Measurements from ENCODE around the gene L1CAM. TPM values are rescaled to one million over a fixed set of nuclear protein-coding genes. Genes with fewer than 3 reads are reported as not detected.

The L1CAM gene
- polyA plus RNA-seq, 1 of the 3 experiments (the other 2 are of a cell fraction), result 1.9 TPM

DNA sequence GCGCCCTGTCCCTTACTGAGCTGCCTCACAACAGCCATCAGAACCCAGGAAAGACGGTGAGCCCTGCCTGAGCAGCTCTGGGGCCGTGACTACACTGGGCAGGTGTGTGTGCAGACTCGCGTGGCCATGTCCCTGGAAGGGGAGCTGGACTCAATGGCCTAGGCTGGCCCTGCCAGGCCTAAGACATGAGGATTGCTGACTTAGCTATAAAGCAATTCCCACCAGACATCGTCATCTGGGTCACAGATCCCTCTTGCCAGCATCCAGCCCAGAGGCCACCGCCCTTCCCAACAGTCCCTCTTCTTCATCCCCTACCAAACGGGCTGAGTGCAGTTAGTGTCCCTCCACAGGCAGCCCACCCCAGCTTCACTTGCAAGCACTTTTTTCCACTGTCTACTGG, 45.2 kb upstream of the L1CAM start:
- no peak for DNase-seq
- H3K36me3 ChIP-seq (replicated peaks in 1 of 2; ENCODE audit: control insufficient read depth in 1 of 2, insufficient read depth in 2 of 2, low read length in 1 of 2), result peaks cover 12 to 35% of the 10 kb centered on the region in 2 experiments
- no peaks in the 10 kb centered on the region for H3K9me3 ChIP-seq
- peaks cover 35% of the 10 kb centered on the region for H3K79me2 ChIP-seq (ENCODE audit: insufficient read depth)
- POLR2A ChIA-PET, result no interaction called here
- H3K4me1 ChIP-seq (ENCODE audit: control insufficient read depth in 1 of 2, insufficient read depth in 2 of 2, low read depth in 1 of 2, low read length in 1 of 2), result peaks cover 10 to 43% of the 10 kb centered on the region in 2 experiments; a peak in 2 of 4 replicates
- H4K20me1 ChIP-seq (ENCODE audit: insufficient read depth), result peaks cover 34% of the 10 kb centered on the region
- WGBS (ENCODE audit: low lambda C conversion rate), result 98% methylated on average over 5 of the region's 8 CpGs
- no peak overlapping the region for H2AFZ ChIP-seq (ENCODE audit: low read depth)
- CTCF ChIA-PET, result interaction anchor here (0.7 to 16.7 kb wide), 4 partner anchors 8 to 391 kb away, joined by 3 to 271 read pairs (median 5); partner anchors contain the start of gene RENBP
- no peak overlapping the region for H3K9ac ChIP-seq
- H3K27ac ChIP-seq (ENCODE audit: low read depth in 2 of 2, low read length in 1 of 2), result no peak overlapping the region
- no peak overlapping the region for H3K4me2 ChIP-seq
- H3K4me3 ChIP-seq (ENCODE audit: low read depth in 2 of 2, low read length in 1 of 2), result no peak overlapping the region
- H3F3A ChIP-seq (replicated peaks; ENCODE audit: insufficient read depth), result peaks cover 11% of the 10 kb centered on the region
- TF ChIP-seq POLR2AphosphoS5 (IDR thresholded peaks at IDR 0.05; ENCODE audit: low read depth, low read length) (no peak), MXI1 (IDR thresholded peaks at IDR 0.05; ENCODE audit: low read depth, low read length) (no peak), JUND (IDR thresholded peaks at IDR 0.05) (no peak), FOXJ3 (CRISPR knock-in tag; IDR thresholded peaks at IDR 0.05) (no peak), ELF1 (IDR thresholded peaks at IDR 0.05) (no peak), RAD21 (IDR thresholded peaks at IDR 0.05; ENCODE audit: low read length) (no peak), RFX5 (IDR thresholded peaks at IDR 0.05; ENCODE audit: low read length) (no peak), YY1 (IDR thresholded peaks at IDR 0.05; ENCODE audit: low read depth) (no peak), EZH2phosphoT487 (IDR thresholded peaks at IDR 0.05; ENCODE audit: borderline replicate concordance, low read depth) (no peak)
- TF ChIP-seq, protein P1, sequence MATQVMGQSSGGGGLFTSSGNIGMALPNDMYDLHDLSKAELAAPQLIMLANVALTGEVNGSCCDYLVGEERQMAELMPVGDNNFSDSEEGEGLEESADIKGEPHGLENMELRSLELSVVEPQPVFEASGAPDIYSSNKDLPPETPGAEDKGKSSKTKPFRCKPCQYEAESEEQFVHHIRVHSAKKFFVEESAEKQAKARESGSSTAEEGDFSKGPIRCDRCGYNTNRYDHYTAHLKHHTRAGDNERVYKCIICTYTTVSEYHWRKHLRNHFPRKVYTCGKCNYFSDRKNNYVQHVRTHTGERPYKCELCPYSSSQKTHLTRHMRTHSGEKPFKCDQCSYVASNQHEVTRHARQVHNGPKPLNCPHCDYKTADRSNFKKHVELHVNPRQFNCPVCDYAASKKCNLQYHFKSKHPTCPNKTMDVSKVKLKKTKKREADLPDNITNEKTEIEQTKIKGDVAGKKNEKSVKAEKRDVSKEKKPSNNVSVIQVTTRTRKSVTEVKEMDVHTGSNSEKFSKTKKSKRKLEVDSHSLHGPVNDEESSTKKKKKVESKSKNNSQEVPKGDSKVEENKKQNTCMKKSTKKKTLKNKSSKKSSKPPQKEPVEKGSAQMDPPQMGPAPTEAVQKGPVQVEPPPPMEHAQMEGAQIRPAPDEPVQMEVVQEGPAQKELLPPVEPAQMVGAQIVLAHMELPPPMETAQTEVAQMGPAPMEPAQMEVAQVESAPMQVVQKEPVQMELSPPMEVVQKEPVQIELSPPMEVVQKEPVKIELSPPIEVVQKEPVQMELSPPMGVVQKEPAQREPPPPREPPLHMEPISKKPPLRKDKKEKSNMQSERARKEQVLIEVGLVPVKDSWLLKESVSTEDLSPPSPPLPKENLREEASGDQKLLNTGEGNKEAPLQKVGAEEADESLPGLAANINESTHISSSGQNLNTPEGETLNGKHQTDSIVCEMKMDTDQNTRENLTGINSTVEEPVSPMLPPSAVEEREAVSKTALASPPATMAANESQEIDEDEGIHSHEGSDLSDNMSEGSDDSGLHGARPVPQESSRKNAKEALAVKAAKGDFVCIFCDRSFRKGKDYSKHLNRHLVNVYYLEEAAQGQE (IDR thresholded peaks at IDR 0.05; ENCODE audit: low read depth, low read length), result no peak
- no peaks in the 10 kb centered on the region for H3K9me2 ChIP-seq
- H3K27me3 ChIP-seq (ENCODE audit: insufficient read depth), result no peaks in the 10 kb centered on the region

DNA sequence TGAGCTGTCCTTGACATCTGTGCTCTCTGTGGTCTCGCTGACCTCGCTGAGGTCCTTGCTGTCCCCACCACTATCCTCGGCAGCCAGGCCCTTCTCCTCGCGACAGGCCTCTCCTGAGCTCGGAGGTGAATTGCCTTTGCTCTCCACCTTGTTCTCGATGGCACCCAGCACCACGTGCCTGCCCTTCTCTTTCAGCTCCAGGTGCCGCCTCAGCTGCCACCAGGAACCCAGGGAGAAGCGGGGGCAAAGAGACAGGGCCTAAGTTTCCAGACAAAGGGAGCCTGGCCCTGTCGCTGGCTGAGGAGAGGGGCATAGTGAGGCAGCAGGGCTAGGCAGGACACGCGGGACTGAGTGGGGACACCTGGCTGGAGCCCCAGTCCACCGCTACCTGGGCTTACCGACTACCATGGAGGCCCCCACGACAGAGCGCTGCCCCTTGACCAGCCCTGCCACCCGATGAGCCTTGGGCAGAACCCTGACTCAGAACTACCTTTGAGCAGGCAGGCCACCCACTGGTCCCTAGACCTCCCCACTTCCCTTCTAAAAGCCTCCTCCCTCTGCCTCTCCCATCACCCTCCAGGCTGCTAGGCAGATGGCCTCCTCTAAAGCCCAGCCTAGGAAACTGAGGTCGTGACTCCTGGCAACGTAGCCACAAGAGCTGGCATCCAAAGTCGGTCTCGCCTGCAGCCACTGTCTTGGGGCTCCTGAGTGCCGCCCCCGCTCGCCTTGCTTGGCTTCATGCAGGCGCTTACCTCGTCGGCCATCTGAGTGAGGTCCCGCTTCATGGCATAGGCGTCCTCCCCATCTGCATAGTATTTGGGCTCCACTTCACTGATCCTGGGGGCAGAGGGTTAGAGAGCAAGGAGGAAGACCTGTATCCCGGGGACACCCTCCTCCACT, 44.3 kb upstream of the L1CAM start:
- CTCF ChIA-PET, result interaction anchor here (0.7 to 16.7 kb wide), 3 partner anchors 8 to 391 kb away, joined by 3 to 271 read pairs (median 4); partner anchors contain the start of gene RENBP

More for the DNA sequence above, 44.3 kb upstream of the L1CAM start:
- no peaks in the 10 kb centered on the region for H3K9me3 ChIP-seq
- H3K9ac ChIP-seq, result no peak overlapping the region
- POLR2A ChIA-PET, result interaction anchor here (0.8 kb wide), 1 partner anchor 49 kb away, joined by 3 read pairs; no protein-coding TSS in a partner anchor
- peaks cover 11% of the 10 kb centered on the region for H3F3A ChIP-seq (replicated peaks; ENCODE audit: insufficient read depth)
- peaks cover 10 to 46% of the 10 kb centered on the region in 2 experiments; a peak in 2 of 4 replicates for H3K4me1 ChIP-seq (ENCODE audit: control insufficient read depth in 1 of 2, insufficient read depth in 2 of 2, low read depth in 1 of 2, low read length in 1 of 2)
- WGBS (ENCODE audit: low lambda C conversion rate), result 94% methylated on average over 23 of the region's 31 CpGs
- no peak overlapping the region for H3K4me3 ChIP-seq (ENCODE audit: low read depth in 2 of 2, low read length in 1 of 2)
- peaks cover 34% of the 10 kb centered on the region for H4K20me1 ChIP-seq (ENCODE audit: insufficient read depth)
- DNase-seq, result no peak
- H3K79me2 ChIP-seq (ENCODE audit: insufficient read depth), result peaks cover 35% of the 10 kb centered on the region
- no peak overlapping the region for H2AFZ ChIP-seq (ENCODE audit: low read depth)
- H3K27me3 ChIP-seq (ENCODE audit: insufficient read depth), result no peaks in the 10 kb centered on the region
- TF ChIP-seq POLR2AphosphoS5 (IDR thresholded peaks at IDR 0.05; ENCODE audit: low read depth, low read length) (no peak), EP300 (IDR thresholded peaks at IDR 0.05; ENCODE audit: borderline replicate concordance in 1 of 2, low read depth in 1 of 2, low read length in 1 of 2) (no peak), RXRA (IDR thresholded peaks at IDR 0.05; ENCODE audit: borderline replicate concordance, low read depth) (no peak), ELF1 (IDR thresholded peaks at IDR 0.05) (no peak), SMC3 (IDR thresholded peaks at IDR 0.05; ENCODE audit: low read depth, low read length) (no peak), JUND (IDR thresholded peaks at IDR 0.05) (no peak), GABPA (IDR thresholded peaks at IDR 0.05; ENCODE audit: low read depth) (no peak), TEAD4 (IDR thresholded peaks at IDR 0.05; ENCODE audit: borderline replicate concordance, insufficient read depth) (no peak), CHD2 (IDR thresholded peaks at IDR 0.05; ENCODE audit: low read length, partially characterized antibody) (no peak)
- TF ChIP-seq, protein P2, sequence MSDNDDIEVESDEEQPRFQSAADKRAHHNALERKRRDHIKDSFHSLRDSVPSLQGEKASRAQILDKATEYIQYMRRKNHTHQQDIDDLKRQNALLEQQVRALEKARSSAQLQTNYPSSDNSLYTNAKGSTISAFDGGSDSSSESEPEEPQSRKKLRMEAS (IDR thresholded peaks at IDR 0.05; ENCODE audit: low read depth), result no peak
- peaks cover 12 to 35% of the 10 kb centered on the region in 2 experiments for H3K36me3 ChIP-seq (replicated peaks in 1 of 2; ENCODE audit: control insufficient read depth in 1 of 2, insufficient read depth in 2 of 2, low read length in 1 of 2)
- no peak overlapping the region; a peak in 1 of 4 replicates for H3K27ac ChIP-seq (ENCODE audit: low read depth in 2 of 2, low read length in 1 of 2)
- no peaks in the 10 kb centered on the region for H3K9me2 ChIP-seq
- H3K4me2 ChIP-seq, result no peak overlapping the region

Data from SK-N-SH (cell line).